ENCODE measurements around the gene ENO2.

- no peak for TF ChIP-seq CTCF (conservative IDR thresholded peaks at IDR 0.05; ENCODE audit: low read depth, low read length)
- no peak for TF ChIP-seq EZH2 (IDR thresholded peaks at IDR 0.05; ENCODE audit: low read length, unreplicated experiment)
Measured at GRCh38 chr12:6943722-6944380, 29.5 kb downstream of the ENO2 start, which contains the start of the genes C12orf57 and RNU7-1.
